Trophoblast cell (in vitro differentiated cells and primary cell): Measurements from ENCODE around the gene ESYT1.

Experiments used
- DNase-seq, 2 donors: peaks; one replicate each; pipeline ENCODE4 v3.0.0-alpha.2; 2016
- H2AFZ ChIP-seq: 2 replicates; pipeline ENCODE4 v1.6.1; 2013; ENCODE audit warnings: low read length, moderate library complexity, mild to moderate bottlenecking; ENCODE audit not compliant: insufficient read depth, poor library complexity
- H2AK5ac ChIP-seq: 2 replicates; pipeline ENCODE4 v1.6.1; 2013; ENCODE audit warnings: mild to moderate bottlenecking, low read length
- H2BK120ac ChIP-seq: 2 replicates; pipeline ENCODE4 v1.6.1; 2013; ENCODE audit warnings: low read length, mild to moderate bottlenecking, moderate library complexity; ENCODE audit not compliant: insufficient read depth, poor library complexity
- H2BK12ac ChIP-seq: 2 replicates; pipeline ENCODE4 v1.6.1; 2013; ENCODE audit warnings: mild to moderate bottlenecking, low read length, moderate library complexity
- H2BK5ac ChIP-seq: 2 replicates; pipeline ENCODE4 v1.6.1; 2013; ENCODE audit warnings: low read length, low read depth, moderate library complexity, mild to moderate bottlenecking; ENCODE audit not compliant: poor library complexity
- H3K14ac ChIP-seq: 2 replicates; pipeline ENCODE4 v1.6.1; 2013; ENCODE audit warnings: mild to moderate bottlenecking, low read length
- H3K18ac ChIP-seq: 2 replicates; pipeline ENCODE4 v1.6.1; 2013; ENCODE audit warnings: mild to moderate bottlenecking, low read length
- H3K23ac ChIP-seq: 2 replicates; pipeline ENCODE4 v1.6.1; 2013; ENCODE audit warnings: low read length
- H3K27ac ChIP-seq: 2 replicates; pipeline ENCODE4 v1.5.1; 2013; ENCODE audit warnings: low read depth, mild to moderate bottlenecking, inconsistent platforms, low read length, moderate library complexity
- H3K27me3 ChIP-seq: 2 replicates; pipeline ENCODE4 v1.6.1; 2013; ENCODE audit warnings: inconsistent platforms, mild to moderate bottlenecking, low read length, moderate library complexity; ENCODE audit not compliant: insufficient read depth
- H3K36me3 ChIP-seq, 2 experiments: 1 replicate in 1 of 2; 2 replicates in 1 of 2; pipeline ENCODE4 v1.6.1; 2013; ENCODE audit warnings: low read length in 2 of 2, mild to moderate bottlenecking in 2 of 2, moderate library complexity in 1 of 2; ENCODE audit not compliant: insufficient read depth in 2 of 2, control insufficient read depth in 1 of 2
- H3K4ac ChIP-seq: 2 replicates; pipeline ENCODE4 v1.6.1; 2013; ENCODE audit warnings: low read depth, mild to moderate bottlenecking, low read length, moderate library complexity
- H3K4me1 ChIP-seq, 2 experiments: 1 replicate in 1 of 2; 2 replicates in 1 of 2; pipeline ENCODE4 v1.6.1; 2013; ENCODE audit warnings: low read length in 2 of 2, mild to moderate bottlenecking in 2 of 2, moderate library complexity in 1 of 2; ENCODE audit not compliant: insufficient read depth in 2 of 2, control insufficient read depth in 1 of 2
- H3K4me2 ChIP-seq: 2 replicates; pipeline ENCODE4 v1.6.1; 2013; ENCODE audit warnings: inconsistent platforms, mild to moderate bottlenecking, low read length, moderate library complexity
- H3K4me3 ChIP-seq: 2 replicates; pipeline ENCODE4 v1.5.1; 2013; ENCODE audit warnings: mild to moderate bottlenecking, low read depth, low read length, inconsistent platforms
- H3K79me1 ChIP-seq: one replicate; pipeline ENCODE4 v1.6.1; 2013; ENCODE audit warnings: low read length
- H3K79me2 ChIP-seq: 2 replicates; pipeline ENCODE4 v1.6.1; 2013; ENCODE audit warnings: low read length, mild to moderate bottlenecking; ENCODE audit not compliant: control insufficient read depth, insufficient read depth, poor library complexity
- H3K9ac ChIP-seq: 2 replicates; pipeline ENCODE4 v1.6.1; 2013; ENCODE audit warnings: mild to moderate bottlenecking, low read length
- H3K9me3 ChIP-seq: 2 replicates; pipeline ENCODE4 v1.6.1; 2013; ENCODE audit warnings: low read depth, mild to moderate bottlenecking, control low read depth, inconsistent platforms, low read length; ENCODE audit not compliant: insufficient read depth
- H4K12ac ChIP-seq: 2 replicates; pipeline ENCODE4 v1.6.1; 2013; ENCODE audit warnings: low read depth, mild to moderate bottlenecking, low read length, moderate library complexity
- H4K8ac ChIP-seq: 2 replicates; pipeline ENCODE4 v1.6.1; 2013; ENCODE audit warnings: low read depth, mild to moderate bottlenecking, low read length, moderate library complexity
- H4K91ac ChIP-seq: one replicate; pipeline ENCODE4 v1.6.1; 2013; ENCODE audit warnings: low read depth, mild to moderate bottlenecking, low read length, moderate library complexity
- WGBS: extraction: QIAGEN DNeasy Blood & Tissue Kit; methylation state at CpG from one replicate; pipeline ENCODE4 v1.1.7; 2013; ENCODE audit warnings: missing lambda C conversion rate; ENCODE audit not compliant: insufficient read length, insufficient coverage; ENCODE audit errors: extremely low coverage; 5-methylcytosine and 5-hydroxymethylcytosine counted together

The ESYT1 gene

GRCh38 chr12:56110571-56110970, 17.5 kb upstream of the ESYT1 start:
- Histone ChIP-seq H4K8ac (no peak overlapping the region), H3K27ac (no peak overlapping the region), H3K23ac (no peak overlapping the region), H3K79me1 (peaks cover under 1% of the 10 kb centered on the region), H3K9ac (no peak overlapping the region), H3K79me2 (no peaks in the 10 kb centered on the region), H3K4me2 (no peak overlapping the region), H3K4ac (no peak overlapping the region), H2BK12ac (no peak overlapping the region), H3K4me3 (no peak overlapping the region), H3K4me1 (peaks cover 0 to 4% of the 10 kb centered on the region in 2 experiments), H2BK120ac (no peak overlapping the region), H2AK5ac (no peak overlapping the region), H3K18ac (no peak overlapping the region), H2BK5ac (no peak overlapping the region), H3K36me3 (peaks cover 30 to 52% of the 10 kb centered on the region in 2 experiments), H2AFZ (no peak overlapping the region), H3K14ac (no peak overlapping the region), H4K91ac (no peak overlapping the region), H3K9me3 (no peaks in the 10 kb centered on the region), H3K27me3 (no peaks in the 10 kb centered on the region), H4K12ac (no peak overlapping the region)
- WGBS = no CpG with 5 or more reads among the region's 5 CpGs
- no peak for DNase-seq

- Histone ChIP-seq H2AFZ (no peak overlapping the region), H4K91ac (no peak overlapping the region), H2AK5ac (no peak overlapping the region), H3K18ac (no peak overlapping the region), H3K4me3 (no peak overlapping the region), H4K8ac (no peak overlapping the region), H3K23ac (no peak overlapping the region), H4K12ac (no peak overlapping the region), H2BK120ac (no peak overlapping the region), H2BK5ac (no peak overlapping the region), H3K9me3 (no peaks in the 10 kb centered on the region), H3K27ac (no peak overlapping the region), H3K9ac (no peak overlapping the region), H2BK12ac (no peak overlapping the region), H3K27me3 (no peaks in the 10 kb centered on the region), H3K36me3 (peaks cover 23 to 36% of the 10 kb centered on the region in 2 experiments), H3K4ac (no peak overlapping the region), H3K79me1 (peaks cover 12% of the 10 kb centered on the region), H3K14ac (no peak overlapping the region), H3K79me2 (peaks cover 8% of the 10 kb centered on the region), H3K4me1 (peaks cover 4 to 8% of the 10 kb centered on the region in 2 experiments), H3K4me2 (no peak overlapping the region)
- no peak for DNase-seq
- no CpG with 5 or more reads among the region's 1 CpG for WGBS
Observed at GRCh38 chr12:56114084-56114483, 14.0 kb upstream of the ESYT1 start.

- Histone ChIP-seq H2BK120ac (no peak overlapping the region), H3K79me1 (peaks cover 12% of the 10 kb centered on the region), H3K79me2 (peaks cover 8% of the 10 kb centered on the region), H4K12ac (no peak overlapping the region), H3K4me3 (no peak overlapping the region), H3K18ac (no peak overlapping the region), H3K4me1 (peaks cover 4 to 12% of the 10 kb centered on the region in 2 experiments), H3K4ac (no peak overlapping the region), H2BK12ac (no peak overlapping the region), H2AFZ (no peak overlapping the region), H3K36me3 (peaks cover 16 to 24% of the 10 kb centered on the region in 2 experiments), H4K91ac (no peak overlapping the region), H2BK5ac (no peak overlapping the region), H3K9ac (no peak overlapping the region), H2AK5ac (peak overlapping the region; percentile 75), H3K9me3 (no peaks in the 10 kb centered on the region), H3K23ac (no peak overlapping the region), H3K14ac (no peak overlapping the region), H4K8ac (peak overlapping the region; percentile 78), H3K4me2 (peak overlapping the region; percentile 59), H3K27me3 (no peaks in the 10 kb centered on the region), H3K27ac (no peak overlapping the region)
- no CpG with 5 or more reads among the region's 10 CpGs for WGBS
- peak; percentile 27 to 66 for DNase-seq
Observed at GRCh38 chr12:56115329-56115728, 12.7 kb upstream of the ESYT1 start.

- Histone ChIP-seq H2AFZ (peak within 1 kb of the TSS; percentile 74), H3K79me2 (peaks cover 8% of the 10 kb centered on the region), H3K36me3 (peaks cover 18 to 25% of the 10 kb centered on the region in 2 experiments), H3K18ac (peak within 1 kb of the TSS; percentile 32), H3K9me3 (no peaks in the 10 kb centered on the region), H2BK5ac (peak within 1 kb of the TSS; percentile 78), H3K27ac (peak within 1 kb of the TSS; percentile 71), H2AK5ac (peak within 1 kb of the TSS; percentile 64), H3K79me1 (peaks cover 12% of the 10 kb centered on the region), H3K4me2 (peak within 1 kb of the TSS; percentile 59), H4K91ac (peak within 1 kb of the TSS; percentile 76), H3K4me1 (peaks cover 6 to 12% of the 10 kb centered on the region in 2 experiments), H3K14ac (peak within 1 kb of the TSS; percentile 48), H3K27me3 (no peaks in the 10 kb centered on the region), H3K4ac (peak within 1 kb of the TSS; percentile 68), H3K9ac (peak within 1 kb of the TSS; percentile 90), H2BK120ac (peak within 1 kb of the TSS; percentile 58), H2BK12ac (no peak within 1 kb of the TSS), H4K12ac (peak within 1 kb of the TSS; percentile 82), H3K23ac (no peak within 1 kb of the TSS), H3K4me3 (peak within 1 kb of the TSS; percentile 77), H4K8ac (peak within 1 kb of the TSS; percentile 90)
- peak; percentile 94 to 99 for DNase-seq
- no CpG with 5 or more reads among the region's 34 CpGs for WGBS
Observed at GRCh38 chr12:56116267-56117081, 11.6 kb upstream of the ESYT1 start, which contains the start of gene RPL41. TSS of gene RPL41 (plus strand) at chr12:56116633.
